GM21390 (cell line): ENCODE data around the gene FCN3.
"Not testable (repeated sequence)": the region's sequence is repeated elsewhere in the genome, so short reads cannot be mapped to it uniquely, and the experiment has no call there.

Experiments
- ATAC-seq: cut with Tn5 transposase; IDR thresholded peaks from one replicate; pipeline ENCODE4 v1.9.1; 2021; ENCODE audit not compliant: unreplicated experiment

FCN3 gene

DNA sequence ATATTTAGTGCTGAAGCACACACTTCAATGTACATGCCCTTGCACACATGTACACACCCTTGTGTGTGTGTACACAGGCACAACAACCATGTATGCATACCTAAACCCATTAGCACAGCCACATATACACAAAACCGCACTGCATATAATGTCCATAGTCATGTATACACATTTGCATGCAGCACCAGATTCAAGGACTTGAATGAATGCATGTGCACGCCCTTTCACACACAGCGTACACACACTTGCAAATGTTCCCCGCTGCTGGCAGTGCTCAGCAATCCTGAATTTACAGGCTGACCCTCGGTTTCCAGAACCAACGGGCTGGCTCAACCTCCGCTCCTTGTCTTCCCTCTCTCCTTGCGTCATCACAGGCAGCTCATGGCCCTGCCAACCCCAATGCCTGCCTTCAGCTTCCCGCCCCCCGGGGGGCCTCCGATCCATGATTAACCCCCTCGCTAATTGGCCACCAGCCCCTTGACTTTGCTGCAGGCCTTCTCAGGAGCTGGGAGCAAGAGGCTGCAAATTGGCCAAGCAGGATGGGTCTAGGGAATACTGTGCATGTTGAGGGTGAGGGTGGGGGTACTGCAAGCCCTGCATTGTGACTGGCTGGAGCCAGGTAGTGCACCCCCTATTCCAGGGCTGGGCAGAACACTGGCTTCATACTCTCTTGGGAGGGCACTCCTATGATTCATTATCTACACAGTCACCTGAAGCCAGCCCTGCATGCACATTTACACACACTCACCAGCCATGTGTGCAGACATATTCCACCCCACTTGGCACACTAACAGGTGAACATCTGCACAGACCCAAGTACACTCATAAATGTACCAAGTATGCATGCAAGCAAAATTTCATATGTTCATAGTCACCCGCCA is 25.7 kb upstream of the FCN3 start:
- no peak for ATAC-seq

DNA sequence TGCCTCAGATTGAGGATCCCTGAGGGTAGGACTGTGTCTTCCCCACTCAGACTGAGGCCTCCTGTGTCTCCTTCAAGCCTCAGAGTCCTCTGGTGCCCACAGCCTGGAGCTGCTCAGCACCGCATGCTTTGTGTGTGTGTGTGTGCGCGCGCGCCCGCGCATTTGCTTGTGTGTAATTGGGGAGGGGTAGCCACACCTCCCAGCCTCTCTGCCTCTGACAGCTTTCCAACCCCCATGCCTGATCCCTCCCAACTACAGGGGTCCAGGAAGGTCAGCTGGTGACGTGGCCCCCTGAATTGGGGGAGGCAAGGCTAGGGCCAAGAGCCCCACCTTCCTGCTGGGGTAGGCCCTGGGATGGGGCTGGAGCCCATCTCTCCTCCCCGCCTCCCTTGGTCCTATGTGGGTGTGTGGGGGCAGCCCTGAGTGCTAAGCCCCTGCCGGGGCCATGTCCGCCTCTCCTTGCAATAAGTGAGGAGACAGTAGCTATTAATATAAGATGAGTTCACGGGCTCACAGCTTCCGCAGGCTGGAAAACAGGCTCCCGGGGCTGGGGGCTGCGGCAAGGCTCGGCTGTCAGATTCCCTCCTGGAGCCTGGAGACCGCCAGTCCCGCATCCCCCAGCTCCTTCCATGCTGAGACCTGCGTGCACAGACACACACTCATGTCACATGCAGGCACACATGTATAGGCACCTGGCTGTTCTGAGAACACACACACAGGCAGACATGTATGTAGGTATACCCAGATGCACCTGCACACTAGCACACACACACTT is 24.8 kb upstream of the FCN3 start:
- no peak for ATAC-seq

DNA sequence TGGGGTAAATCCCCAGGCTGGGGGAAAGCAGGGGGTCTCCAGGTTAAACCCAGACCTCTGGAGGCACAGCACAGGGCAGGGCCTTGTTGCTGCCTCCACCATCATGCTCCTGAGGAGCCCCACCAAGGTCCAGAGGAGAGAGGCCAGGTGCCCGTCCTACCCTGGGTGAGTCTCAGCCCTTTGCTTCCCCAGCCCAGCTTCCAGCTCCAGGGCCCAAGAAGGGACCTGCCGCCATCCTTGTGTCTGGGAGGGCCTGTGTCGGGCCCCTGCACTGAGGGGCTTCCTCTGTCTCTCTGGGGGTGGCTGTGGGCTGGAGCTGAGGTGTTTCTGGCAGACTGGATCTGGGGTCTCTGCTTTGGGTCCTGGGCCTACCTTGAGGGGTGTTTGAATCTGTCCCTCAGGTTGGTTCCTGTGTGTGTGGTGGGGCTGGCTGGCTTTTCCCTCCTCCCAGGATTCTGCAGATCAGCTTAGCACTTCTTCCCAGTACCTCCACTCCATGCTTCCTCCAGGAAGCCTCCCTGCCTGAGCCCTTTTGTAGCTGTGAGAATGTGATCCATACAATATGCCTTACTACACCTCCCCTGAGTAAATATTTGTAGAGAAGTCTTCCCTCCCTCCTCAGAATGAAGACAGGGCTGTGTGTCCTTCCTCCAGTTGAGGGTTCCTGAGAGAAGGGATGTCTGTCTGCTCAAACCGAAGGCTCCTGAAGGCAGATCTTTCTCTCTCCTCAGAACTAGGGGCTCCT is 24.0 kb upstream of the FCN3 start:
- ATAC-seq, result no peak

- ATAC-seq, result no peak
Measured at GRCh38 chr1:27397749-27398148, 23.1 kb upstream of the FCN3 start.

DNA sequence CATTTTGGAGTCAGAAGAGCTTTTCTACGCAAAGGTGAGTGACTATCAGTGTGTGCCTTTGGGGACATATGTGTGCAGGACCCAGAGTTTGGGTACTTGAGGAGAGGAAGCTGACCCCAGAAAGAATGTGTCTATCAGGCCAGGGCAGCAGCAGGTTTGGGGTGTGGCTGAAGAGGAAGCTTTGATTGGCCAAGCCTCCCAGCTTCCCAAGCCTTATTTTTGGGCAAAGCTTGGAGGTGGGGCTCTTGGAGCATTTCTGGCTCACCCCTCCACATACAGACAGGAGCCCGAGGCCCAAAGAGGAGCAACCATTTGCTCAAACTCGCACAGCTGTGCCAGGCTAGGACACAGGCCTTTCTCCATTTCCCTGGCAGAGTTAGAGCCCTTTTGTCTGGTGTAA is 22.5 kb upstream of the FCN3 start:
- no peak for ATAC-seq

DNA sequence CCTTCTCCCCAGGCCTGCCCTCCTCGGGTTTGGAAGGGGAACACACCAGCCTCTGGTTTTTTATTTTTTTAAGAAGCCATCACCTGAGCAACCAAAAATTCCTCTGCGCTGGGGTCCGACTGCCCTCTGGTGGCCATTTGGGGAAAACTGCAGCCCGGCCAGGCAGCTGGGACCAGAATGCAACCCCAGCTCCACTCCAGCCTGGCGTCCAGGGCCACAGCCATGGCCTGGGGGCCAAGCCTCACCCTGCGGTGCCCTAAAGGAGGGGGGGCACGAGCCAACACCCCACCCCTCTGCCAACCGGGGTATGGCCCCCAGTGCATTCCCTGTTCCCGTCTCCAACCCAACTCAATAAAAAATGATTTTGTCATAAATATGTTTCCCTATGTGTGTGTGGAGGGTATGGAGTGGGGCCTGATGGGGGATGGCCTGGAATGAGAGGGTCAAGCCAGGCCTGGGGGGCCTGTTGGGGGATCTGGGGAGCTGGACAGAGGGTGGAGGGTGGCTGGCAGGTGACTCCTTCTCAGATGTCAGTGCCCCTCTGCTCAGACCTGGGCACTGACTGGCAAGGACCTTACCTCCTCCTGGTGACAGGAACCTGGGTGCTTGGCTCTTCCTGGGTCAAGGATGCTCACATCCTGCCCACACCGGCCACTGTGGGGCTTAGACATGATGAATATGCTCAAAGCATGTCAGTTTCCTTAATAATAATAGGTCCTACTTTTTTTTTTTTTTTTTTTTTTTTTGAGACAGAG is 21.0 kb upstream of the FCN3 start:
- no peak for ATAC-seq

GRCh38 chr1:27394925-27395324 is 20.3 kb upstream of the FCN3 start:
- ATAC-seq, result no peak

- ATAC-seq, result no peak
Measured at GRCh38 chr1:27394282-27394658, 19.6 kb upstream of the FCN3 start.

DNA sequence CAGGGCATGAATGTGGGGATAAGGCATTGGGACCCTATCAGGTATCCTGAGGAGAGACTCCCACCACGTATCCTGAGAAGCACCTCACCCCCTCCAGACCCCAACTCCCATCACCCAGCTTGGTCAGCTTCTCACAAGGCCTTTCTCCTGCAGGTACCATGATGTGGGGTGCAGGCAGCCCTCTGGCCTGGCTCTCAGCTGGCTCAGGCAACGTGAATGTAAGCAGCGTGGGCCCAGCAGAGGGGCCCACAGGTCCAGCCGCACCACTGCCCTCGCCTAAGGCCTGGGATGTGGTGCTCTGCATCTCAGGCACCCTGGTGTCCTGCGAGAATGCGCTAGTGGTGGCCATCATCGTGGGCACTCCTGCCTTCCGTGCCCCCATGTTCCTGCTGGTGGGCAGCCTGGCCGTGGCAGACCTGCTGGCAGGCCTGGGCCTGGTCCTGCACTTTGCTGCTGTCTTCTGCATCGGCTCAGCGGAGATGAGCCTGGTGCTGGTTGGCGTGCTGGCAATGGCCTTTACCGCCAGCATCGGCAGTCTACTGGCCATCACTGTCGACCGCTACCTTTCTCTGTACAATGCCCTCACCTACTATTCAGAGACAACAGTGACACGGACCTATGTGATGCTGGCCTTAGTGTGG is 19.1 kb upstream of the FCN3 start:
- ATAC-seq, result no peak

- ATAC-seq, result no peak
Measured at GRCh38 chr1:27392778-27393635, 18.4 kb upstream of the FCN3 start.

DNA sequence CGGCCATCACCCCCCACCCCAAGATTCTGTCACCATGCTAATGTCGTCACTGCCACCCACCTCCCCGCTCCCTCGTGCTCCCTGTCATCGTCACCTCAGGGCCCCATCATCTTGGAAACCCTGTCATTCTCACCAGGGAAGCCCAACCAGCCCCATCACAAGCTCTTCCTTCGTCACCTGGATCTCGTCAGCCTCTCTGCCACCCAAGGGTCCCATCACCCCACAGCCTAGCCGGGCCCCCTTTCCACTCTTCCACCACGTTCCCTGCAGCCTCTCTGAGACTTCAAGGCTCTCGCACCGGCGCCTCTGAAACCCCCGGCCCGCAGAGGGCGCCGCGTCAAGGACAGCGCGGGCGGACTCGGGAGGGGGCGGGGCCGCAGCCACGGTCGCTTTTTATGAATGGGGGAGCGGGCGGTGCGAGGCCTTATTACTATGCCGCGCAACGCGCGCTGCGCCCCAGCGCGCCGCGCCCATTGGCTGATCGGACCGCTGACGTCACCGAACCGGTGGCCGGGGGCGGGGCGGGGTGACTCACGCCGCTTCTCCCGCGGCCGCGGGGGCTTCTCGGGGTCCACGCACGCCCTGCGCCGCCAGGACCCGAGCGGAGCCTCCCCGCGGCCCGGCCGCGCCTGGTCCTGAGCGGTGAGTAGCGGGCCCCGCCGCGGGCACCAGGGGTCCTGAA is 17.6 kb upstream of the FCN3 start, which contains the start of gene GPR3:
TSS of gene GPR3 (plus strand) at position 527 of the 682 bp plus-strand sequence. CDS start 1,177 bp downstream, outside the sequence.
- peak; percentile 73 for ATAC-seq

DNA sequence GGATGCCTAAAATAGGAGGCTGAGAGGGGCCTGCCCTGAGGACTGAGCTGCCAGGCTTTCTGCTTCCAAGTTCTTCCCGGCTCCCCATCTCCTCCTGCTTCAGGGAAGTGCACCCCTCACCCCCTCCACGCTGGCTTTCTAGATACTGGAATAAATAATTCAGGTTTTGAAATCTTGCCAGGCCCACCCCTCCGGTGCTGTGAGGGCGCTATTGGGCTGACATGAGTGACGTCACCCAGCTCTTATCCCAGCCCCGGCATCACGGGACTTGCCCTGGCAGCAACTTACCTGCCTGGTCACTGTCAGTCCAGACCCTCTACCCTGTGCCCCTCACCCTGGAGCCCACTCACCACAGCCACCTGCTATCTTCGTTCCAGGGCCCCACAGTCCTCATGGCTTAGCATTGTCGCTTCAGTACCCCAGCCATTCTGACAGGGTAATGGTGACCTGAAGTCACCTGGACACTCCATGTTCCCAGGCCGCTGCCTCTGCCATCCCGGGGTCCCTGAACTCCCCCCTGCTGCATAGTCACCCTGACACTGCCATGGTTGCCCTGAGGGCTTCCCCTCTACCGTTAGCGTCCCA is 17.0 kb upstream of the FCN3 start:
- no peak for ATAC-seq

- ATAC-seq, result no peak
Measured at GRCh38 chr1:27388337-27389005, 13.8 kb upstream of the FCN3 start.

DNA sequence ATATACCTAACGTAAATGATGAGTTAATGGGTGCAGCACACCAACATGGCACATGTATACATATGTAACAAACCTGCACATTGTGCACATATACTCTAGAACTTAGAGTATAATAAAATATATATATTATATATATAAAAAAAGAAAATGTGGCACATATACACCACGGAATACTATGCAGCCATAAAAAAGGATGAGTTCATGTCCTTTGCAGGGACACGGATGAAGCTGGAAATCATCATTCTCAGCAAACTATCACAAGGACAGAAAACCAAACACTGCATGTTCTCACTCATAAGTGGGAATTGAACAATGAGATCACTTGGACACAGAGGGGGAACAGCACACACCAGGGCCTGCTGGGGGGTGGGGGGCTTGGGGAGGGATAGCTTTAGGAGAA is 10.2 kb upstream of the FCN3 start:
- not testable (repeated sequence) for ATAC-seq

- no peak for ATAC-seq
Measured at GRCh38 chr1:27383661-27384060, 9.0 kb upstream of the FCN3 start.

GRCh38 chr1:27383039-27383605 is 8.5 kb upstream of the FCN3 start, which contains the start of gene CD164L2:
Gene CD164L2, minus strand, starts transcription at chr1:27383333. Its CDS starts 94 bp downstream, at chr1:27383239.
- no peak for ATAC-seq
